GM12892 (cell line): ENCODE results near the gene IVNS1ABP.
A peak's percentile ranks its signal among the peaks of the same experiment; 100 is the strongest.

ENCODE experiments used
- DNase-seq: peaks from one replicate; pipeline ENCODE4 v3.0.0; 2011; ENCODE audit not compliant: insufficient read length
- FAIRE-seq: peaks from 2 replicates; lab custom pipeline; 2011; peaks lifted over from hg19 to GRCh38; lab: Jason Lieb, UNC
- POLR2A ChIP-seq: IDR thresholded peaks from 2 replicates; pipeline ENCODE4 v1.6.1; 2011; ENCODE audit warnings: low read depth, low read length, control low read depth
- POLR2AphosphoS5 ChIP-seq: IDR thresholded peaks from 2 replicates; pipeline ENCODE4 v1.6.1; 2011; ENCODE audit warnings: low read depth, low read length, control low read depth
- TAF1 ChIP-seq: IDR thresholded peaks from 2 replicates; pipeline ENCODE4 v1.6.1; 2011; ENCODE audit warnings: low read depth, mild to moderate bottlenecking, control low read depth, low read length, borderline replicate concordance

Gene IVNS1ABP

GRCh38 chr1:185288435-185288834 is 28.6 kb downstream of the IVNS1ABP start:
- TF ChIP-seq POLR2AphosphoS5 (no peak), POLR2A (no peak), TAF1 (no peak)
- no peak for FAIRE-seq
- no peak for DNase-seq

- FAIRE-seq, result no peak
- TF ChIP-seq POLR2AphosphoS5 (no peak), TAF1 (no peak), POLR2A (no peak)
- DNase-seq, result no peak
Observed at GRCh38 chr1:185287451-185287850, 29.6 kb downstream of the IVNS1ABP start.

- TF ChIP-seq TAF1 (no peak), POLR2AphosphoS5 (no peak), POLR2A (no peak)
- no peak for DNase-seq
- no peak for FAIRE-seq
Observed at GRCh38 chr1:185284533-185285276, 32.3 kb downstream of the IVNS1ABP start.

- TF ChIP-seq POLR2AphosphoS5 (no peak), TAF1 (no peak), POLR2A (no peak)
- FAIRE-seq (no peak), DNase-seq (no peak)
Observed at GRCh38 chr1:185284116-185284515, 32.9 kb downstream of the IVNS1ABP start.

- peak; percentile 9 for FAIRE-seq
Observed at GRCh38 chr1:185281245-185281644, 35.8 kb downstream of the IVNS1ABP start.

GRCh38 chr1:185280589-185280988 is 36.5 kb downstream of the IVNS1ABP start:
- TF ChIP-seq TAF1 (no peak), POLR2A (no peak), POLR2AphosphoS5 (no peak)
- FAIRE-seq, result no peak
- DNase-seq, result no peak

More at GRCh38 chr1:185281245-185281644, 35.8 kb downstream of the IVNS1ABP start:
- DNase-seq, result no peak
- TF ChIP-seq TAF1 (no peak), POLR2A (no peak), POLR2AphosphoS5 (no peak)

GRCh38 chr1:185279571-185279970 is 37.5 kb downstream of the IVNS1ABP start:
- TF ChIP-seq POLR2AphosphoS5 (no peak), POLR2A (no peak), TAF1 (no peak)
- DNase-seq (no peak), FAIRE-seq (no peak)

- DNase-seq (no peak), FAIRE-seq (no peak)
Observed at GRCh38 chr1:185271921-185272320, 45.1 kb downstream of the IVNS1ABP start.

GRCh38 chr1:185268352-185268751 is 48.7 kb downstream of the IVNS1ABP start:
- FAIRE-seq (no peak), DNase-seq (no peak)
- TF ChIP-seq TAF1, result no peak
- no peak for TF ChIP-seq POLR2A
- no peak for TF ChIP-seq POLR2AphosphoS5

More at GRCh38 chr1:185271921-185272320, 45.1 kb downstream of the IVNS1ABP start:
- TF ChIP-seq TAF1 (no peak), POLR2A (no peak), POLR2AphosphoS5 (no peak)

- no peak for FAIRE-seq
- no peak for TF ChIP-seq TAF1
- TF ChIP-seq POLR2AphosphoS5, result no peak
- TF ChIP-seq POLR2A, result no peak
- no peak for DNase-seq
Observed at GRCh38 chr1:185267701-185268100, 49.3 kb downstream of the IVNS1ABP start.

- DNase-seq (no peak), FAIRE-seq (peak; percentile 24)
- TF ChIP-seq POLR2A, result no peak
- no peak for TF ChIP-seq TAF1
- TF ChIP-seq POLR2AphosphoS5, result no peak
Observed at GRCh38 chr1:185267301-185267700, 49.7 kb downstream of the IVNS1ABP start.

- no peak for DNase-seq
- peak; percentile 36 for FAIRE-seq
- no peak for TF ChIP-seq TAF1
- no peak for TF ChIP-seq POLR2A
- TF ChIP-seq POLR2AphosphoS5, result no peak
Observed at GRCh38 chr1:185265314-185265713, 51.7 kb downstream of the IVNS1ABP start.

GRCh38 chr1:185263780-185264179 is 53.3 kb downstream of the IVNS1ABP start:
- no peak for TF ChIP-seq POLR2A
- no peak for TF ChIP-seq POLR2AphosphoS5
- TF ChIP-seq TAF1, result no peak
- DNase-seq (no peak), FAIRE-seq (no peak)

GRCh38 chr1:185263292-185263691 is 53.8 kb downstream of the IVNS1ABP start:
- FAIRE-seq (no peak), DNase-seq (no peak)
- TF ChIP-seq POLR2A (no peak), POLR2AphosphoS5 (no peak), TAF1 (no peak)
